Measurements from ENCODE around the gene GNB2. TPM values are rescaled to one million over a fixed set of nuclear protein-coding genes. Genes with fewer than 3 reads are reported as not detected.
"Not testable (repeated sequence)": the region's sequence is repeated elsewhere in the genome, so short reads cannot be mapped to it uniquely, and the experiment has no call there.

The GNB2 gene
- polyA plus RNA-seq, 1 experiment = 172 TPM

DNA sequence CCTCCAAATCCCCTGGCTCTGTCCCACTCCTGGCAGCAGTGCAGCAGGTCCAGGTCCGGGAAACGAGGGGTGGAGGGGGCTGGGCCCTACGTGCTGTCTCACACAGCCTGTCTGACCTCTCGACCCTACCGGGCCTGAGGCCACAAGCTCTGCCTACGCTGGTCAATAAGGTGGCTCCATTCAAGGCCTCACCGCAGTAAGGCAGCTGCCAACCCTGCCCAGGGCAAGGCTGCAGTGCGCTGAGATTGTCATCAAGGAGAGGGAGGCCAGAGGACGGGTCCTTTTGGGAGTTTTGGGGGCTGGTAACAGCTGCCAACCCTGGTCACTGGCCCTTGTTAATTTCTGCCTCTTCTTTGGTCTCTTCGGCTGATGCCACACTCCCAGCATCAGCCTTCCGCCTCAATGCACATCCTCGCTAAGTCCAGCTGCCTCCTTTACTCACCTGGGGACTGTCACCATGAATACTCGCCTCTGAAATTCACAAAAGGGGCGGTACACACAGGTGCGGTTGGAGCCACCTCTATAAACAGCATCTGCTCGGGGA is 50.3 kb downstream of the GNB2 start:
- DNase-seq (ENCODE audit: low read depth) = no peak
- ChIA-PET CTCF (interaction anchor here (3.7 to 4.2 kb wide), 2 partner anchors 18 to 128 kb away, joined by 15 to 22 read pairs; partner anchors contain the start of genes POP7 and SLC12A9), POLR2A (no interaction called here)
- H3K4me3 ChIP-seq (ENCODE audit: low read depth, low read length) = no peak overlapping the region
- no peaks in the 10 kb centered on the region for H3K36me3 ChIP-seq (ENCODE audit: control insufficient read depth, insufficient read depth, low read length)
- TF ChIP-seq, protein P1, sequence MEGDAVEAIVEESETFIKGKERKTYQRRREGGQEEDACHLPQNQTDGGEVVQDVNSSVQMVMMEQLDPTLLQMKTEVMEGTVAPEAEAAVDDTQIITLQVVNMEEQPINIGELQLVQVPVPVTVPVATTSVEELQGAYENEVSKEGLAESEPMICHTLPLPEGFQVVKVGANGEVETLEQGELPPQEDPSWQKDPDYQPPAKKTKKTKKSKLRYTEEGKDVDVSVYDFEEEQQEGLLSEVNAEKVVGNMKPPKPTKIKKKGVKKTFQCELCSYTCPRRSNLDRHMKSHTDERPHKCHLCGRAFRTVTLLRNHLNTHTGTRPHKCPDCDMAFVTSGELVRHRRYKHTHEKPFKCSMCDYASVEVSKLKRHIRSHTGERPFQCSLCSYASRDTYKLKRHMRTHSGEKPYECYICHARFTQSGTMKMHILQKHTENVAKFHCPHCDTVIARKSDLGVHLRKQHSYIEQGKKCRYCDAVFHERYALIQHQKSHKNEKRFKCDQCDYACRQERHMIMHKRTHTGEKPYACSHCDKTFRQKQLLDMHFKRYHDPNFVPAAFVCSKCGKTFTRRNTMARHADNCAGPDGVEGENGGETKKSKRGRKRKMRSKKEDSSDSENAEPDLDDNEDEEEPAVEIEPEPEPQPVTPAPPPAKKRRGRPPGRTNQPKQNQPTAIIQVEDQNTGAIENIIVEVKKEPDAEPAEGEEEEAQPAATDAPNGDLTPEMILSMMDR (IDR thresholded peaks at IDR 0.05; ENCODE audit: insufficient read depth, low read depth, low read length) = no peak
- H3K27me3 ChIP-seq (ENCODE audit: control insufficient read depth, insufficient read depth, low read length) = peaks cover 34% of the 10 kb centered on the region

DNA sequence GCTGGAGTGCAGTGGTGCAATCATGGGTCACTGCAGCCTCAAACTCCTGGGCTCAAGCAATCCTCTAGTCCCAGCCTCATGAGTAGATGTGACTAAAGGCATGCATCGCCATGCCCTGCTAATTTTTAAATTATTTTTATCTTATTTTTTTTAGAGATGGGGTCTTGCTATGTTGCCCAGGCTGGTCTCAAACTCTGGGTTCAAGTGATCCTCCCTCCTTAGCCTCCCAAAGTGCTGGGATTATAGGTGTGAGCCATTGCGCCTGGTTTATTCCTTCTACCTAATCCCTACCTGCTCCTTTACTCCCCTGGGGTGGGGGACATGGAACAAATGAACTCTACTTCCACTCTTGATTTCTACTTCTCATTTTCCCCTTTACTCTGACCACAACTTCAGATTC is 50.8 kb downstream of the GNB2 start:
- POLR2A ChIA-PET; H3K4me3 ChIP-seq (ENCODE audit: low read depth, low read length); DNase-seq (ENCODE audit: low read depth); H3K36me3 ChIP-seq (ENCODE audit: control insufficient read depth, insufficient read depth, low read length): not testable (repeated sequence)
- H3K27me3 ChIP-seq (ENCODE audit: control insufficient read depth, insufficient read depth, low read length) = peaks cover 32% of the 10 kb centered on the region
- CTCF ChIA-PET = interaction anchor here (1.7 to 4.2 kb wide), 3 partner anchors 19 to 162 kb away, joined by 6 to 27 read pairs (median 22); partner anchors contain the start of genes POP7 and SLC12A9

DNA sequence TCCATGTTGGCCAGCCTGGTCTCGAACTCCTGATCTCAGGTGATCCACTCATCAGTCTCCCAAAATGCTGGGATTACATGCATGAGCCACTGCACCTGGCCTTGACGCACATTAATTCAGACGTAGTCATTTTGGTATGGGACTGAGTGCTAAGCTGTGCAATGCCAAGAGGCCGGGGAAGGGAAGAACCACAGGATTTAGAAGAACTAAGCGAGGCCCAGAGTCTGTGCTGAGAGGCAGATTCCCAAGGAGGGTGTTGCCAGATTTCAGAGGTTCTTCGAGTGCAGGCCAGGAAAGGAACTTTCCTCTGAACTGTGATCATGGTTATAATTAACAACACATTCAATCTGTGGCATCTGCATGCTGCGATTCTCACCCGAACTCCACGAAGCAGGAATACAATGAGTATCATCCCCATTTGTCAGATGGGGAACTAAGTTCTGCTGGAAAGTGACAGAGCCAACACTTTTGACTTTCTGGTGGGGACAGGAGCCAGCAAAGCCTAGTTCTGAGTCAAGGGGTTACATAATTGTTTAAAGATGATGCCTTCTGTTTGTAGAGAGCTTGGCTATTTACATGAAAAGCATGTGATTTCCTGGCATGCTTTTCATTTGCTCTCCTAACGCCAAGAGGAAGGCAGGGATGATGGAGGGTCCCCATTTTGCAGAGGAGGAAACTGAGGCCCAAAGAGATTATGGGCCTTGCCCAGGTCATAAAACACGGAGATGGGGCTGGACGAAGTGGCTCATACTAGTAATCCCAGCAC is 53.6 kb downstream of the GNB2 start:
- TF ChIP-seq, protein P1 (IDR thresholded peaks at IDR 0.05; ENCODE audit: insufficient read depth, low read depth, low read length) = no peak
- Histone ChIP-seq H3K27me3 (ENCODE audit: control insufficient read depth, insufficient read depth, low read length) (peaks cover 27% of the 10 kb centered on the region), H3K36me3 (ENCODE audit: control insufficient read depth, insufficient read depth, low read length) (no peaks in the 10 kb centered on the region), H3K4me3 (ENCODE audit: low read depth, low read length) (no peak overlapping the region)
- ChIA-PET POLR2A (interaction anchor here (0.7 kb wide), 1 partner anchor 63 kb away, joined by 3 read pairs; no protein-coding TSS in a partner anchor), CTCF (interaction anchor here (0.6 to 4.3 kb wide), 5 partner anchors 21 to 100 kb away, joined by 3 to 27 read pairs (median 11); partner anchors contain the start of genes EPHB4 and POP7)
- peak; percentile 92 for DNase-seq (ENCODE audit: low read depth)

DNA sequence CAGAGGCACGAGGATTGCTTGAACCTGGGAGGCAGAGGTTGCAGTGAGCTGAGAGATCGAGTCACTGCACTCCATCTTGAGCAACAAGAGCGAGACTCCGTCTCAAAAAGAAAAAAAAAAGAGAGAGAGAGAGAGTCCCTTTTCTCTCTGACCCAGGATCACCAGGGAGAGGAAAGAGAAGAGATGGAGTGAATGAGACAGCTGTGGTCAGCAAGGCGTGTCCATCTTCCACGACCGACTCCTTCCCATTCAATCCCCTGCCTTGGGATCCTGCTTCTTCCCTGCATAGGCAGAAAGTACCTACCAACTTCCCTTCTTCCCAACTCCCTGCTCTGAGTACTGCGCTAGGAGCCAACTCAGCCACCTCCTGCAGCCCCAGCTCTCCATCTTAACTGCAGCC is 54.7 kb downstream of the GNB2 start:
- Histone ChIP-seq H3K36me3 (ENCODE audit: control insufficient read depth, insufficient read depth, low read length) (no peaks in the 10 kb centered on the region), H3K4me3 (ENCODE audit: low read depth, low read length) (no peak overlapping the region), H3K27me3 (ENCODE audit: control insufficient read depth, insufficient read depth, low read length) (peaks cover 21% of the 10 kb centered on the region)
- DNase-seq (ENCODE audit: low read depth) = no peak
- ChIA-PET POLR2A (no interaction called here), CTCF (interaction anchor here (0.6 to 4.3 kb wide), 4 partner anchors 37 to 124 kb away, joined by 3 to 23 read pairs (median 5); partner anchors contain the start of gene SLC12A9)
- TF ChIP-seq, protein P1 (IDR thresholded peaks at IDR 0.05; ENCODE audit: insufficient read depth, low read depth, low read length) = no peak

Other genes starting within 250 kb of the GNB2 start
- 2.2 and 2.8 TPM in 2 replicates for gene ZCWPW1, start 245.0 kb upstream of the GNB2 start, polyA plus RNA-seq (2011; rRNA removed)
- 15.7 and 19.1 TPM in 2 replicates for gene MEPCE, start 243.9 kb upstream of the GNB2 start, polyA plus RNA-seq (2011; rRNA removed)
- 10.6 and 13.1 TPM in 2 replicates for gene PPP1R35, start 237.2 kb upstream of the GNB2 start, polyA plus RNA-seq (2011; rRNA removed)
- 0.21 and 0.32 TPM in 2 replicates for gene SPACDR, start 209.5 kb upstream of the GNB2 start, polyA plus RNA-seq (2011; rRNA removed)
- 9.7 and 20.7 TPM in 2 replicates for gene TSC22D4, start 194.5 kb upstream of the GNB2 start, polyA plus RNA-seq (2011; rRNA removed)
- 0.10 and 0.15 TPM in 2 replicates for gene NYAP1, start 189.8 kb upstream of the GNB2 start, polyA plus RNA-seq (2011; rRNA removed)
- gene AGFG2, start 134.5 kb upstream of the GNB2 start, polyA plus RNA-seq (2011; rRNA removed) = 6.3 and 10.9 TPM in 2 replicates
- gene SAP25, start 99.8 kb upstream of the GNB2 start, polyA plus RNA-seq (2011; rRNA removed) = 0.20 and 0.34 TPM in 2 replicates
- 9.1 and 20.0 TPM in 2 replicates for gene LRCH4, start 87.6 kb upstream of the GNB2 start, polyA plus RNA-seq (2011; rRNA removed)
- gene FBXO24, start 87.4 kb upstream of the GNB2 start, polyA plus RNA-seq (2011; rRNA removed) = 0.33 and 0.40 TPM in 2 replicates
- 173 and 433 TPM in 2 replicates for gene PCOLCE, start 71.4 kb upstream of the GNB2 start, polyA plus RNA-seq (2011; rRNA removed)
- 5.2 and 15.0 TPM in 2 replicates for gene MOSPD3, start 61.2 kb upstream of the GNB2 start, polyA plus RNA-seq (2011; rRNA removed)
- gene TFR2, start 32.2 kb upstream of the GNB2 start, polyA plus RNA-seq (2011; rRNA removed) = 0.49 and 0.72 TPM in 2 replicates
- gene ACTL6B, start 17.3 kb upstream of the GNB2 start, polyA plus RNA-seq (2011; rRNA removed) = not detected in 2 replicates
- 5.7 and 7.6 TPM in 2 replicates for gene GIGYF1, start 20.5 kb downstream of the GNB2 start, polyA plus RNA-seq (2011; rRNA removed)
- gene POP7, start 32.4 kb downstream of the GNB2 start, polyA plus RNA-seq (2011; rRNA removed) = 24.5 and 35.2 TPM in 2 replicates
- not detected in 2 replicates for gene EPO, start 46.7 kb downstream of the GNB2 start, polyA plus RNA-seq (2011; rRNA removed)
- not detected in 2 replicates for gene ZAN, start 59.9 kb downstream of the GNB2 start, polyA plus RNA-seq (2011; rRNA removed)
- 23.8 and 30.5 TPM in 2 replicates for gene EPHB4, start 153.8 kb downstream of the GNB2 start, polyA plus RNA-seq (2011; rRNA removed)
- gene SLC12A9, start 179.0 kb downstream of the GNB2 start, polyA plus RNA-seq (2011; rRNA removed) = 14.2 and 23.1 TPM in 2 replicates
- 70.3 and 105 TPM in 2 replicates for gene TRIP6, start 193.6 kb downstream of the GNB2 start, polyA plus RNA-seq (2011; rRNA removed)
- 37.4 and 47.1 TPM in 2 replicates for gene SRRT, start 201.4 kb downstream of the GNB2 start, polyA plus RNA-seq (2011; rRNA removed)
- 1.1 and 2.0 TPM in 2 replicates for gene UFSP1, start 216.0 kb downstream of the GNB2 start, polyA plus RNA-seq (2011; rRNA removed)
- 0.05 and 0.22 TPM in 2 replicates for gene ACHE, start 222.1 kb downstream of the GNB2 start, polyA plus RNA-seq (2011; rRNA removed)

Measured in BJ (cell line).